NCI-H1694 treated with DMSO at 0.1 percent for 48 hours (cell line): ENCODE measurements around the gene SMIM45.

ENCODE experiments used
- DNase-seq: peaks from one replicate; lab custom pipeline; 2025; lab: John Stamatoyannopoulos, UW

Gene SMIM45

GRCh38 chr22:41951898-41952474 is at the start of gene SMIM45:
Gene SMIM45, plus strand, starts transcription at chr22:41952150.
- DNase-seq: peak; percentile 93

DNA sequence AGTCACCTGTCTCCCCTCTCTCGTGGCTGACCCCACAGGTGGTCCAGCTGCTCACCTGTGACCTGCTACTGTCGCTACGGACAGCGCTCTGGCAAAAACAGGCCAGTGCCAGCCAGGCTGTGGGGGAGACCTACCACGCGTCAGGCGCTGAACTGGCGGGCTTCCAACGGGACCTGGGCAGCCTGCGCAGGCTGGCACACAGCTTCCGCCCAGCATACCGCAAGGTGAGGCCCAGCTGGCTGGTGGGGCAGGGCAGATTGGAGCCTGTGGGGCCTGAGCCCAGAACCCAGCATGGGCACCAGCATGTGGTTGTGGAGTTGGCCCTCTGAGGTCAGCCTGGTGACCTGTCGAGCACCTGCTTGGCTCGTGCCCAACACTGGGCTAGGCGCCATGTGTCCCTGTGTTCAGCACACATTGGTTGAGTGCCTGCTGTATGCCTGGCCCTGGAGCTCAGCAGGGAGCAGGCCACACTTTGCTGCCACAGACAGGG is 49.0 kb upstream of the SMIM45 start:
- DNase-seq: no peak

GRCh38 chr22:41904450-41905410 is 47.2 kb upstream of the SMIM45 start:
- no peak for DNase-seq

DNA sequence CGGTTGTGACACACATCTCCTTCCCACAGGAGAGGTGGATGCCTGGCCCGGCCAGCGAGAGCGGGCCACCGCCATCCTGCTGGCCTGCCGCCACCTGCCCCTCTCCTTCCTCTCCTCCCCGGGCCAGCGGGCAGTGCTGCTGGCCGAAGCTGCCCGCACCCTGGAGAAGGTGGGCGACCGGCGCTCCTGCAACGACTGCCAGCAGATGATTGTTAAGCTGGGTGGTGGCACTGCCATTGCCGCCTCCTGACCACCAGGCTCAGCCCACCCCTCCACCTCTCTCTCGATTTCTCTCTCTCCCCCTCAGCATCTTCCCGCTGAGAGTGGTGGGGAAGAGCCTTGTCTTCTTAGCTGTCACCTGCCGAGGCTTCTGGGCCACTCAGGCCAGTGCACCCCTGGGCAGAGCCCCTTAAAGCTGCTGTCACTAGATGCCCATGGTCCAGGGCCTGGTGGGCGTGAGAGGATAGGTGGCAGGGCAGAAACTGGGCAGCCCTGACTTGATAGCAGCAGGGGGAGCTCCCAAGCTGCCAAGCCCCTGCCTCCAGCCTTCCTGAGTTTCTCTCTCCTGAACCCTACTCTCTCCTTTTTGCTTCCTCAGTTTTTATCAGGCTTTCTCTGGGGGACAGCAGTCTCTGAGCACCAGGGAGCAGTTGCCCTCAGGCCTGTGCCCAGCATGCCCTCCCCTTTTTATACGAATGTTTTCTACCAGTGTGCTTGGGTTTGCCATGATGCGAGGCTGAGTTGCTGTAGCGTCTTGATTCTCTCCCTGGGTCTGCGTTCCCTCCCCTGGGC is 46.3 kb upstream of the SMIM45 start:
- no peak for DNase-seq

DNA sequence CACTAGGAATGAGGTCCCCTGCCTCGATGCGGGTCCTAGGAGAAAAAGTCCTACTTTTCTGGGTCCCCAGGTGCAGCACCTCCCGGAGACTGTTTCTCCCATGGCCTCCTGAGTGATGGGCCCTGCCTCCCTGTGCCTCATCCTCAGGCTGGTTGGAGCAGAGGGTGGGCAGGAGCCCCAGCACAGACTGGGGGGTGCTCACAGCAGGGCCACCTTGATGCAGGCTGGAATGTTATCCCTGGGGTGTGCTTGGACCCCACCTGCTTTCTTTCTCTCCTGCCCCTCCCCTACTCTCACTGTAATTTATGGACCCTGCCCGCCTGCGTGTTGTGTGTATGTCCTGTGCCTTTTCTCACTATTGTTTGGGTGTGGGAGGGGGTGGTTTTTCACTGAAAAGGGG is 45.1 kb upstream of the SMIM45 start:
- DNase-seq: no peak

- no peak for DNase-seq
These were observed 44.2 kb upstream of the SMIM45 start for GRCh38 chr22:41907436-41908401.

DNA sequence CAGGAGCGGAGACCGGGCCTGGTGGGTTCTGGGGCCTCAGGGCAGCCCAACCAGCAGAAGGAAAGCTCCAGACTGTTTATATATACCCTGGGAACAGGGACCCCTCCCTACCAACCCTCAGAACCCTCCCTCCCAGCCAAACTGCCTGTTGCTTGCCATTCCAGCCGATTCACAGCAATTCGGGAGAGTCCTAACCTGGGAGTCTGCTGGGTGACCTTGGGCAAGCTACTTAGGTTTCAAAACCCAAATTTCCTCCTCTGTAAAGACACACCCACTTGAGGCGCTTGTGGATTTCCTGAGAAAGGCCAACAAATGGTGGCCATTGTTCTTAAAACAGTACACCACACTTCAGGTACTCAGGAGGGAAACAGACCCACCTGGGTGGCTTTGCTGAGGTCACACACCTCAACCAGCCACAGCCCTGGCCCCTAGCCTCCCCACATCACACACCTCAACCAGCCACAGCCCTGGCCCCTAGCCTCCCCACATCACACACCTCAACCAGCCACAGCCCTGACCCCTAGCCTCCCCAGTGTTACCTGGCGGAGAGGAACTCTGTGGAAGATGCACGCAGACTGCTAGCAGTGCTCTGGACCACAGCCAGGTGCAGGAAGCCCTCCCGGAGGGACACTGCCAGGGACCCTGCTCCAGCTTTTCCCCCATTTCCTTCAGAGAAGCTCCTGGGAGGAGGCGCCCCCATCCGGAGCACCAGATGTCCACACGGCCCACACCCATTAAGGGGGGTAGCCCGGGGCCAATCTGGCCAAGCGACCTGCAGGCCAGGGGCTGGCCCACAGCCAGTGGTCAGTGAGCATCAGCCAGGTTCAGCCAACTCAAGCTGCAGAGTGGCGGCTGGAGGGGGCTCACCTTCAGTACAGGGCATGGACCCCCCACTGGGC is 43.3 kb upstream of the SMIM45 start:
- no peak for DNase-seq

DNA sequence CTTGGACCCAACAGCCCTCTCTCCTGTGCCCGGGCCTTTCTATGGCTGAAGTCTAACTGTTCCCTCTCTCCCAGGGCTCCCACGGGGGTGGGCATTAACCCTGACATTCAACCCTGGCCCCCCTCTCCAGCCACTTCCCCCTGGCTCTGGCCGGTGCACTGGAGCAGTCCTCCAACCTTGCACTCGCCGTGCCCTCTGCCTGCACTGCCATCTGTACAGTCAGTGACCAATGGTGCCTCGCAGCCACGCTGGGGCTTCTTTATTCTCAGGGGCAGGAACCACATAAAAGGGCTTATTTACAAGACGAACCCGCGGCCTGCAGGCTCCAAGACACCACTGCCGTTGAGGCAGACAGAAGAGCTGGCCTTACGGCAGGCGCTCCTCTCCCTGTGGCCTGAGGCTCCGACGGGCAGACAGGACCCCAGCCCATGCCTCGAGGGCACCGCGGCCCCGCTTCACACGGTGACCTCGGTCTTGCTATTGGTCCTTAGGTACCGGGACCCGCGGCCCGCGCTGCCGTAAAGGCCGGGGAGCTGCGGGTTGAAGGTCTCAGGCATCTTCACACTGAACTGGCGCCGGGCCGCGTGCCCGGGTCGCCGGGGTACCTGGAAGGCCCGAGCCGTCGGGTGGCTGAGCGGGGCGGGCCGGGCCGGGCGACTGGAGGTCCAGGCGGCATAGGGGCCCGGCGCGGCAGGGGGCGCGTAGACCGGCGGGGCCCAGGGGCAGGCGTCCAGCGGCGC is 42.5 kb upstream of the SMIM45 start:
- no peak for DNase-seq

- DNase-seq: no peak
These were observed 41.6 kb upstream of the SMIM45 start for GRCh38 chr22:41910050-41911000.

GRCh38 chr22:41911001-41911611 is 40.8 kb upstream of the SMIM45 start:
- DNase-seq: no peak

DNA sequence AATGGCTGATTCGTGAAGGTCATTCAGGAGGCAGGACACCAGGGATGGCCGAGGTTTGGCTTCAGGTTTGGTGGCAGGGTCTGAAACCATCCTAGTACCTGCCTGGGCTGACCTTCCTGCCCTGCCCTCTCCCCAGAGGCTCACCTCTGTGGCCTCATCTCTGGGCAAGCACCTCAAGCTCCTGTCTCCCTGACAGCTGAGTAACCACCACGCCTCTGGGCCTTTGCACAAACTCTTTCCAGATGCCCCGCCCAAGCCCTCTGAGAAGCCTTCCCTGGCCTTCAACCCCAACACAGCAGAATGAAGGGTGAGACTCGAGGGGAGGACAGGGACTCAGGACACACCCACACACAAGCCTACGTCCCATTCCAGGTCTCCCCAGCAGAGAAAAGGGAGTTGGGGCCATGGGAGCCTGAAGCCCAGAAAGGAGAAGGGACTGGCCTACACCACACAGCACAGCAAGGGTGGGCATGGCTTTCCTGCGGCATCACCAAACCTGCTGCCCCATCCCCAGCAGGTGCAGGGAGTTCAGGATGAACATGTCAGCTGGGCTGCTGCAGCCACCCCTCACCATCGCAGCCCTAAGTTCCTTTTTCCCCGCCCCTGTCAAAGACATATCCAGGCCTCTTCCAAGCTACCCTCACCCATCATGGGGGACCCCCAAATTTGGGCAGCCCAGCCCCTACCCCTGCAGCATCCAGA is 39.5 kb upstream of the SMIM45 start:
- DNase-seq: no peak

DNA sequence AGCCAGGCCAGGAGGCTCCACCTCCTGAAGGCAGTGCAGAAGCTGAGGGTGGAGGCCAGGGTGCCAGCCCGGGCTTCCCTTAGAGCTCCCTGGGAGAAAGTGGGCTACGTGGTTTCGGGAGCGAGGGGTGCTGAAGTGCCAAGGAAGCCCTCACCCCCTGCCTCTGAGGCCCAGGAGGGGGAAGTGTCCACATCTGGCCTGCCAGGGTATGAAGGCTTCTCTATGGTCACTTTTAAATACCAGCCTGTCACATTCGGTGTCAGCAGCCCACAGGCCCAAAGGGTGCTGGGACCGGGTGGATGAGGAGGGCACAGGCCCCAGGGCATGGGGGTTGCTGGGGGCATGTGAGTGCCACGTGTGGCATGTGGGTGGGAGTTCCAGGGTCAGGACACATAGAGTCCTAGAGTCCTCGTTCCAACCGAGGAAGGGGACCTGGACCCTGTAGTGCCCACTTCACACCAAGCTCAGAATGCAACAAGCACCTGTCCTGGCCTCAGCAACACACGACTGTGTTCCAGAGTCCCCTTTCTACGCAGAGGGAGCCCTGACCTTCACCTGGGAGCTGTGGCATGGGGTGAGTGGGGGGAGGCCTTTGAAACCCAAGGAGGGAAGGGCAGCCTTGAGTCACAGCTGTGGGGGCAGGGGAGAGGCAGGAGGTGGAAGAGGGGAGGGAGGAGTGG is 38.8 kb upstream of the SMIM45 start:
- DNase-seq: no peak

GRCh38 chr22:41913842-41914534 is 38.0 kb upstream of the SMIM45 start:
- no peak for DNase-seq

- no peak for DNase-seq
These were observed 37.3 kb upstream of the SMIM45 start for GRCh38 chr22:41914611-41915034.

DNA sequence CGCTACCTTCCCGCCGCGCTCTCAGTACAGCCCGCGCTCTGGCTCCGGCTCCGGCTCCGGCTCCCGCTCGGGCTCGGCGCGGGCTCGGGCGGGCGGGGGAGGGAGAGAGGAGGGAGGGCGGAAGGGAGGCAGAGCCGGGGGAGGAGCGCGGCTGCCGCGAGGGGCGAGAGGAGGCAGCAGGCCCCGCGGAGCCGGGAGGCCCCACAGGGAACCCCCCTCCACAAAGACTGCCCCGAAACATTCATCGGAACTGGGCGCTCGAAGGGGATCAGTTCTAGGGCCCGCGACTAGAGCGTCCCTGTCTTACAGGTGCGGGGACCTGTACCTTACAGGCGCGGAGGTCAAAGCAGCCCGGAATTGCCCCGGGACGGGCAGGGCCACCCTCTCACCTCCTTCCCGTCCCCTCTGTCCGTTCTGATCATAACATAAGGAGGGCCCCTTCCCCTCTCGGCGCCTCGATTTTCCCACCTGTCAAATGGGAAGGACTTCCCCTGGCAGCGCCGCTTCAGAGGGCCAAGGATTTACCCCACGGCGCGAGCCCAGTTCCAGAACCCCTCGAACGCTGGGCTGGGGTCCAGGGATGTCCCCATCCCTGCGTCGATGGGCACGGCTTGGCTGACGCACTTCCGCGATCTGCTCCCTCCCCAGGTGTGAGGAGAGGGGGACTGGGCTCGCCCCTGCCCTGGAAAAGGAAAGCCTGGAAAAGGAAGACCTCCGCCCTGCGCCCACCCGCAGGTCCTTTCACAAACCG is 36.7 kb upstream of the SMIM45 start, which contains the start of gene SHISA8:
Gene SHISA8, minus strand, starts transcription at position 40 of the 751 bp plus-strand sequence. CDS start 407 bp downstream, outside the sequence.
- no peak for DNase-seq
